Fibroblast of the conjunctiva (primary cell): ENCODE measurements around the gene FOXN3.

Experiments
- DNase-seq: peaks from one replicate; pipeline ENCODE4 v3.0.0-alpha.2; 2010; ENCODE audit warnings: low read depth

Gene FOXN3

GRCh38 chr14:89197623-89198022 is 219.4 kb downstream of the FOXN3 start:
- no peak for DNase-seq

GRCh38 chr14:89196545-89196944 is 220.5 kb downstream of the FOXN3 start:
- DNase-seq: no peak

DNA sequence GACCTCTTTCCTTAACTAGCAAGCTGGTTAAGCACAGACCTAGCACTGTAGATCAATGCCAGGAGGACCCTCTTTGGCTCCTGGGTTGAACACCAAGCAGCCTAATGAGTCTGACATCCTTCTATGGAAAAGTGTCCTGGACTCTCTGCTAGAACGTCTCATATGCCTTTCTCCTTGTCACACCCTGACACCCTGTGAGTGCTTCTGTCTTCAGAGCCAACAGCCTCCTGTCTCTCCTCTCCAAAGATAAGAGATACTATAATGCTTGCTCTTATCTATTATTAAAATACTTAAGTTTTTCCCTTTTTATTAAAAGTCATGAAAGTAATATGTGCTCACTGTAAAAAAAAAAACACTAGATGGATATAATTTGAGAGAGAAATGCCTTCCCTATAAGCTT is 222.7 kb downstream of the FOXN3 start:
- no peak for DNase-seq

- no peak for DNase-seq
These were observed 226.1 kb downstream of the FOXN3 start for GRCh38 chr14:89190765-89191513.

DNA sequence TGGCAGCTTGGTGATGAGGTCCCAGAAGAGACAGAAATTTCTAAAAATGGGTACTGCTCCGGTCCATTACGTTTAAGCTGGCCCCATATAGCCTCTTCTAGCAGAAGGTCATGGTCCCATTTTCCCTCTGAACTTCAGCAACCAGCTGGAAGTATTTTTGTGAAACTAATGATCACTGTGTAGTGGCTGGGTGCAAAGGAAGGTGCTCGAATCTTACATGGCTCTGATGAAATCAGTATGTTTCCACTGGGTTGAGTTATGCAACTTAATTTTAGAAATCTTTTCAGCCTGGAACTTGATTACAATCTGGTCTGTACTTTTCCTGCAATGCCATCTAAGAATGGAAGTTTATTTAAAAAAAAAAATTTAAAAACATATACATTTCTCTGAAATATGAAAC is 228.5 kb downstream of the FOXN3 start:
- no peak for DNase-seq

- no peak for DNase-seq
These were observed 229.5 kb downstream of the FOXN3 start for GRCh38 chr14:89187501-89187900.

GRCh38 chr14:89186856-89187376 is 230.1 kb downstream of the FOXN3 start:
- no peak for DNase-seq

DNA sequence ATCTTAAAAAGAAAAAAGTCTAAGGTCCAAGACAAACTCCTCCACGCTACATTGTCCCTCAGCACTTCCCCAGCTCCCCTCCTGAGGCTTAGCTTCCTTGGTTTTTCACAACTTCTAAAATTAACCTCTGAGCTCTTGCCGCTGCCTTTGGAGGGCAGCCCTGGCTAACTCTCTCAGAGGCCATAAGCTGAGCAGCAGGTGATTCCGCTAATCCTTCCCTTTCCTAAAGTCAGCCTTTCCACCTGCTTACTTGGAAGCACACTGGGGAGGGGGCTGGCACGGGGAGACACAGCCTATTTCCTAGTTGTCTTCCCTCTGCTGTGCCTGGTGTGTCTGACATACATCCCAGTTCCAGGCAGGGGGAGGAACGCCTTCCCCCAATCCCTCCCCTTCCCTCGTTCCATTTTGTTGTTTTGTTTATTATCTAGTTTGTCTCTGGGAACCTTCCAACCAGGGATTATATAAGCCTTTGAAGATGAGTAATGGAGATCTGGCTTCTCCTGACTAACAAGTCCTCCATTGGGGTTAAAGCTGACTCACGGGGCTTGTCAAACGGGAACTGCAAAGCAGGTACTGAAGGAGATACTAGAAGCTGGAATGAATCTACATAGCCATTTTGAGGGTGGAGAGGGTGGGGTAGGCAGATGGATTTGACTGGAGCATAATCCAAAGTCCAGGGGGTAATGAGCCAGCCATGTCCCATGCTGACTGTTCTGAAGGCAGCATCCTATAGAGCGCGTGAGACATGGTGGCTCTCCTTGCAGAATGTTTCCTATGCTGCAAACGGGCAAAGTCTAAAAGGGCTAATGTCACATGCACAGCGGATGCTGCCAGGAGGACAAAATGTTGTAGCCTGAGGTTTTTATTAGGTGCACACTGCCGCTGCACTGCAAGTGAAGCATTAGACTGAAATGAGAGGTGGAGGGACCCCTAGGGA is 230.8 kb downstream of the FOXN3 start:
- peak; percentile 20 for DNase-seq

- DNase-seq: no peak
These were observed 232.1 kb downstream of the FOXN3 start for GRCh38 chr14:89184952-89185351.

DNA sequence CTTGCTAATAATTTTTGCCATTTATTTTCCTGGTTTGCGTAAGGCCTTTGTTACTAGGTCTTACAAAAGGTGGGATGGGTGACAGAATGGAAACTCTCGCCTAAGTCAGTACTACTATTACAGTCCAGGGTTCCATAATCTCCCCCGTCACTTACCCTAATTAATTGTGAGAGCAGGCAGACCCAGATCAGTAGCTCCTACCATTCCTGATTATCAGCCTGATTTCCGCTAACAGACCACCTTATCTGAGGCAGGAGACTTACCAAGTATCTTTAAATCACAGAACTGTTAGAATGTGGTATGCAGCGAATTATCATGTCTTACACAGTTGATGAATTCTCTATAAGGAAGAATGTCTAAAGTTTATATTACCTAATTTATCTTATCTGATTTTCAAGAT is 234.7 kb downstream of the FOXN3 start:
- no peak for DNase-seq

GRCh38 chr14:89180546-89180945 is 236.5 kb downstream of the FOXN3 start:
- DNase-seq: no peak

- DNase-seq: no peak
These were observed 237.1 kb downstream of the FOXN3 start for GRCh38 chr14:89179891-89180404.

- no peak for DNase-seq
These were observed 238.1 kb downstream of the FOXN3 start for GRCh38 chr14:89178800-89179535.

- DNase-seq: no peak
These were observed 238.7 kb downstream of the FOXN3 start for GRCh38 chr14:89178376-89178775.

DNA sequence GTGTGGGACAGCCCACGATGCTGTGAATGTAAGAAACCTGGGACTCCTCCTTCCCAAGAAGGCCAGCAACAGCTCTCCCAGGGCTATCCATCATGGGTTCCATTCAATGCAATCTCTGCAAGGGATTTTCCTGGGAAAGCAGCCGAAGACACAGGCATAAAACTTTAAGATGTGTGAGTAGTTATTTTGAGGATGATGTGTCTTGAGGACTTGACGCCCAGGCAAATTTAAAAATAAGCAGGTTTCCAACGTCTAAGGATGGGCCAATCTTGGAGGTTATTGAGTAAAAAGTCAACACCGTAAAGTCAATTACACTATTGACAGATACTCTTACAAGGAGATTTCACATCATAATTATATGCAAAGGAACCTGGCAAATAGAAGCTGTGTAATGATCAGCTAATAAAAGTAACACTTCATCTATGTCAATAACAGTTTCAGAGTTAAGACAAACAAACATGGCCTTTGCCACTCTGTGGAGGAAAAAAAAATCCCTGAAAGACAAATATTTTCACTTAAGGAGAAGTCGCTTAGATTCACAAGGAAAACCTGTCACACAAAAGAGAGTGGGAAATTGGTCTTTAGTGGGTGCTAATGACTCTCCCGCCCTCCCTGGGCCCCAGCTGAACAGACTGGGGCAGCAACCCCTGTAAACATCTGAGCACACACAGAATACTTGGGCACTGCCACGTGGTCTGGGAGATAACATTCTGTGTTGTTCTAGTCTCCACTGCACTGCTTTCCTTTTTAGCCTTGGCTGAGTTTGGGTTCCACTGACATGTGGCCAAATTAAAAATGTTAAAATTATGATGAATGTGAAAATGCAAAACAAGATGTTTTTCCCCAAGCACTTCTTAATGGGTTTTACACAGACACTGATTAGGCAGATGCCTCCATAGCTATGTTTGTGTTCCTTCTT is 240.9 kb downstream of the FOXN3 start:
- no peak for DNase-seq

DNA sequence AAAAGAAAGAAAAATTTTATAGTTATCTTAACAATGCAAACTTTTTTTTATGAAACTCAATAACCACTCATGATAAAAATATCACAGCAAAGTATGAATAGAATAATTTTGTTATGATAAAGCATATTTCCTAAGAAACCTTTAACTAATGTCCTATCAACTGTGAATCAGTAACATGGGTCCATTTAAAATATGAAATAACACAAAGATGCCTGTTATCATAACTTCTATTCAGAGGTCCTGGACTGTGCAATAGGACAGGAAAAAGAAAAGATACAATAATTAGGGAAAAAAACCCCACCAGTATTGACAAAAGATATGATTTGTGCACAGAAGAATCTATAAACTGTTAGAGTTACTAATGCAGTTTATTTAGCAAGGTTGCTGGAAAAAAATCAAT is 245.4 kb downstream of the FOXN3 start:
- no peak for DNase-seq

DNA sequence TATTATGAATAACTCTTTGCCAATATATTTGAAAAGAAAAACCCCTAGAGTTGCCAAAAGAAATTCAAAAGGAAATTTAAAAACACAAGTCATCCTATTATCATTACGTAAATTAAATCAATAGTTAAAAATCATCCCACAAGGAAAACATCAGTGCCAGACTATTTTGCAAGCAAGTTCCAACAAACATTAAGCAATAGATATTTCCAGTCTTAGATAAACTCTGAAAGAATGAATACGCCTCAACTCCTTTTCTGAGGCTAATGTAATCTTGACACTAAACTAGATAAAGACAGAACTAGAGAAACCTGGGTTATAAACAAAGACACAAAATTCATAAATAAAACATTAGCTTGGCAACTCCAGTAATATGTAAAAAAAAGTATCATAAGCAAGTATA is 245.9 kb downstream of the FOXN3 start:
- no peak for DNase-seq

DNA sequence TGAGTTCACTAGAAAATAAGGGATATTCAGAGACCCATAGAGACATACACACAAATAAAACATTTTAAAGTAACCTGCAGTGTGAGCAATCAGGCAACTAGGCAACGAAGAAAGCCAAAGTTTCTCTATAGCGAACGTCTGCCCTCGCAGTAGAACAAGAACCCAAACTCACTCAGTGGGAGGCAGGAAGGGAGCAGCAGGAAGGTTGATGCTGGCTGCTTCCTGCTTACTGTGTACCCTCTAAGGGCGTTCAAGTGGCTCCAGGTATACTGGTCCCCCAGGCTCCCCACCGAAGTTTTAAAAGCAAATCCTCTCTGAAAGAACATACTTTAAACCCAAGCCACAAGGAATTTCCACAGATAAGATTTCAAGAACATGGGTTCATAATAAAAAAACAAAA is 249.3 kb downstream of the FOXN3 start:
- DNase-seq: no peak

DNA sequence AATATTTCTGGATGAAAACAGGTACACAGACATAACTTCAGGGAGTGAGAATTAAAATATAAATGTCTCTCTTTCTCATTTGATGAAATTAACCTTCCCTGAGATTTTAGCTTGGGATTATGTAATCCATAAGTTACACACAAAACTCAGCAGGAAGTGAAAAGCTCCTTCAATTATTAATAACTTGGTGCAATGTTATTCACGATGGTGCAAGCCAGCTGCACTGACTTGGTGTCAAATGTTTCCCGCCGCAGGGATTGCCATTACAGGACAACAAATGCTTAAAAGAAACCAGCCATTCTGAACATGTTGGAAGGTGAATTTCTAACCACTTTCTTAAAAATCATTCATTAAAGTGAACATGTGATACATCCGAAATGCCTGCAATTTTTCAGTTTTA is 250.4 kb downstream of the FOXN3 start:
- no peak for DNase-seq

DNA sequence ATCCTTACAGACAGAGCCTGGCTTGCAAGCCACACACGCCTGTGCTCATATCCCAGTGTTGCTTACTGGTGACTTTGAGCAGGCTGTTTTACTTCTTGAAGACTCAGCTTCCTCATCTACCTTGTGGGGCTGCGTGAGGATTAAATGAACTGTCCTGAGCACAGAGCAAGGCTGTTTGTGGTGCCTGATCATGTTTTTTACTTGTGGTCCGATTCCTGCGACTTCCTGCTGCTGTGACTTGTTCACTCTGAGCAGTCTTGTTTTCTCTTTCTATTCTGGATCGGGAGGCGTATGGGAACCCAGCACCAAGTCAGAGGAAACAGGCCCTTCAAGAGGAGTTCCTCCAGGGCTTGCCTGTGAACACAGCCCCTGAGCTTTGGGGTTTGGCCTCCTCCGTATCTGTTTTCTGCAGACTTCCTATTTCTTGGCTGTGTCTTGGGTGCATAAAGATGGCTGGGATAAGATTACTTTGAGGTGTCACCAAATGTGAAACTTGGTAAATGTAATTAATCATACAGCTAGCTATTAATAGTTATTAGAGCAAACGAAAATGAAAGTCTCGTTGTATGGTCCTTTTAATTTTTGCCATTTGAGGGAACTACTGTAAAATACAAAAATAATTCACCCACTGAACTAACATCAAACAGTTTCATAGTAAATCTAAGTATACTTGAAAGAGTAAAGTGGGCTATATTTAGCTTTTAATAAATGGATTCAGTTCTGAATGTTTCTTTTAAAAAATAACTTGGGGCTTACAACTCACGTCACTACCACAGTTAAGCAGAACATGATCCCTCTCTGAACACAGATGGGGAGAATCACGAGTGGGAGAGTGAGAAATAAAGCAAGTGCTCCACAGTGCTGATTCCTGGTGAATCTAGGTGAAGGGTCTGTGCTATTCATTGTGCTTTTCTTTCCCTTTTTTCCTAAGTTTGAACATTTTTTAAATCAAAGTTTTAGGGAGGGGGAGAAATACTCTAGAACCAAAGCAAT is 251.5 kb downstream of the FOXN3 start:
- DNase-seq: no peak
